SU-DHL-6 (cell line): ENCODE measurements around the gene CBX6.

Source experiments
- H2AFZ ChIP-seq: fragments of 200-600 bp; sonication (generic); 2 replicates; pipeline ENCODE4 v1.6.1; 2014; ENCODE audit warnings: low read depth, mild to moderate bottlenecking, moderate library complexity, mixed read lengths, antibody characterized with exemption, low read length; ENCODE audit not compliant: severe bottlenecking
- H3F3A ChIP-seq: fragments of 200-600 bp; shearing (Covaris generic); 2 replicates; pipeline ENCODE4 v1.6.0; 2016; ENCODE audit warnings: antibody characterized with exemption, mild to moderate bottlenecking; ENCODE audit not compliant: insufficient read depth
- H3K27ac ChIP-seq: fragments of 200-600 bp; sonication (generic); 2 replicates; pipeline ENCODE4 v1.5.1; 2016; ENCODE audit warnings: low read depth, mild to moderate bottlenecking, low read length, moderate library complexity, mixed read lengths
- H3K27me3 ChIP-seq: fragments of 200-600 bp; sonication (generic), shearing (Covaris generic); 2 replicates; pipeline ENCODE4 v1.6.0; 2014; ENCODE audit warnings: mild to moderate bottlenecking, low read length
- H3K36me3 ChIP-seq: fragments of 200-600 bp; sonication (generic); 2 replicates; pipeline ENCODE4 v1.6.1; 2014; ENCODE audit warnings: mild to moderate bottlenecking, low read length, mixed read lengths
- H3K4me2 ChIP-seq: fragments of 300-600, 200-600 bp; shearing (Covaris generic), sonication (generic); 2 replicates; pipeline ENCODE4 v1.6.0; 2014; ENCODE audit warnings: low read length, low read depth, mild to moderate bottlenecking; ENCODE audit not compliant: poor library complexity, severe bottlenecking
- H3K4me3 ChIP-seq: fragments of 200-600 bp; sonication (generic); 2 replicates; pipeline ENCODE4 v1.5.1; 2014; ENCODE audit warnings: antibody characterized with exemption, low read length, mild to moderate bottlenecking, mixed read lengths; ENCODE audit not compliant: insufficient read depth, poor library complexity, severe bottlenecking
- H3K79me2 ChIP-seq: fragments of 200-600 bp; sonication (generic); 2 replicates; pipeline ENCODE4 v1.6.1; 2014; ENCODE audit warnings: mild to moderate bottlenecking, low read length, moderate library complexity; ENCODE audit not compliant: insufficient read depth
- H3K9ac ChIP-seq: fragments of 200-600 bp; sonication (generic); 2 replicates; pipeline ENCODE4 v1.7.0; 2014; ENCODE audit warnings: mild to moderate bottlenecking, low read length
- H3K9me2 ChIP-seq: fragments of 200-600 bp; sonication (generic); replicated peaks from 2 replicates; pipeline ENCODE4 v1.6.1; 2014; ENCODE audit warnings: low read length; ENCODE audit not compliant: insufficient read depth
- H3K9me3 ChIP-seq: fragments of 200-600 bp; sonication (generic); 2 replicates; pipeline ENCODE4 v1.6.1; 2014; ENCODE audit warnings: low read length, mixed read lengths; ENCODE audit not compliant: insufficient read depth
- H4K20me1 ChIP-seq: fragments of 200-600 bp; sonication (generic); 2 replicates; pipeline ENCODE4 v1.6.1; 2014; ENCODE audit warnings: low read depth, mild to moderate bottlenecking, antibody characterized with exemption, low read length, moderate library complexity, mixed read lengths
- EZH2phosphoT487 ChIP-seq: fragments of 200-600 bp; sonication (generic), shearing (Covaris generic); conservative IDR thresholded peaks from 2 replicates; pipeline ENCODE4 v1.6.1; 2018; ENCODE audit warnings: mild to moderate bottlenecking, antibody characterized with exemption, low read length, moderate library complexity, mixed read lengths
- TF ChIP-seq, protein P1 (sequence below): fragments of 200-600 bp; sonication (generic); IDR thresholded peaks from one replicate; pipeline ENCODE4 v1.5.1; 2017; ENCODE audit warnings: antibody characterized with exemption, mild to moderate bottlenecking, low read length, moderate library complexity; ENCODE audit not compliant: insufficient read depth, poor library complexity, severe bottlenecking

The CBX6 gene

DNA sequence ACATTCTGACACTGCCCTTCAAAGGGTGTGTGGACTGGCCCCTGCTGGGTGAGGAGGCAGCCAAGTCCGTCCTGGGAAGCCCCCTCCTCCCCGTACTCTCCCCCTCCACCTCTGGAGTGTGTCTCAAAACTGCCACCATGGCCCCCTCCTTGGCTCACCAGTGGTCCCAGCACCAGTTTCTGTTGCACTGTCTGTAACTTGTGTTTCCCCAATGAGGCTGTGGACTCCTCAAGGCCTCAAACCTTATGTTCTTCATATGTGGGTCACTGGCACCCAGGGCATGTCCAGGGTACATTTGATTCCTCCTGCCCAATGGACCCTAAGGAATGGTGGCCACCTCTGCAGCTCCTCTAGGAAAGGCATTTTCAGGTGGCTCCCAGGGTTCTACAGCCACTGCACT is 21.6 kb downstream of the CBX6 start:
- Histone ChIP-seq H3K9ac (no peak overlapping the region), H3K27ac (no peak overlapping the region), H3K4me3 (no peak overlapping the region), H4K20me1 (no peaks in the 10 kb centered on the region), H2AFZ (no peak overlapping the region), H3K27me3 (no peaks in the 10 kb centered on the region), H3K79me2 (no peaks in the 10 kb centered on the region), H3K9me3 (no peaks in the 10 kb centered on the region), H3K36me3 (no peaks in the 10 kb centered on the region), H3F3A (no peaks in the 10 kb centered on the region), H3K9me2 (no peaks in the 10 kb centered on the region), H3K4me2 (no peak overlapping the region)
- TF ChIP-seq EZH2phosphoT487: no peak
- TF ChIP-seq, protein P1, sequence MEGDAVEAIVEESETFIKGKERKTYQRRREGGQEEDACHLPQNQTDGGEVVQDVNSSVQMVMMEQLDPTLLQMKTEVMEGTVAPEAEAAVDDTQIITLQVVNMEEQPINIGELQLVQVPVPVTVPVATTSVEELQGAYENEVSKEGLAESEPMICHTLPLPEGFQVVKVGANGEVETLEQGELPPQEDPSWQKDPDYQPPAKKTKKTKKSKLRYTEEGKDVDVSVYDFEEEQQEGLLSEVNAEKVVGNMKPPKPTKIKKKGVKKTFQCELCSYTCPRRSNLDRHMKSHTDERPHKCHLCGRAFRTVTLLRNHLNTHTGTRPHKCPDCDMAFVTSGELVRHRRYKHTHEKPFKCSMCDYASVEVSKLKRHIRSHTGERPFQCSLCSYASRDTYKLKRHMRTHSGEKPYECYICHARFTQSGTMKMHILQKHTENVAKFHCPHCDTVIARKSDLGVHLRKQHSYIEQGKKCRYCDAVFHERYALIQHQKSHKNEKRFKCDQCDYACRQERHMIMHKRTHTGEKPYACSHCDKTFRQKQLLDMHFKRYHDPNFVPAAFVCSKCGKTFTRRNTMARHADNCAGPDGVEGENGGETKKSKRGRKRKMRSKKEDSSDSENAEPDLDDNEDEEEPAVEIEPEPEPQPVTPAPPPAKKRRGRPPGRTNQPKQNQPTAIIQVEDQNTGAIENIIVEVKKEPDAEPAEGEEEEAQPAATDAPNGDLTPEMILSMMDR: no peak

DNA sequence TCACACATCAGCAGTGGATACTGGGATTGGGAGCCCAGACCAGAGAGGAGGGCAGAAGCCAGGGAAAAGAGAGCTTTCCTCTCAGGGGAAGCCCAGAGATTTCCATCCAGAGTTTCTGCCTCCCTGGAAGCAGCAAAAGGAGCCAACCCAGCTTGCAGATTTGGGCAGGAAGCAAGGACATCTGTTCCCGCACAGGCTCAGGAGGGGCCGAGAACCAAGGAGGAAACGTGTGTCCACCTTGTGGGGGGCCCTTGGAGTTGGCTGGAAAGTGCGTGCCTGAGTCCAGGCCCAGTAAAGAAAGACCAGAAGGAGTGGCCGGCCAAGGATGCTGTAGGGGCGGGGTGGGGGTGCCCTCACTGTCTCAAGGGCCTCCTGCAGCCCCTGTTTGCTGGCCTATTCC is 22.2 kb downstream of the CBX6 start:
- Histone ChIP-seq H3K9me2 (no peaks in the 10 kb centered on the region), H3F3A (no peaks in the 10 kb centered on the region), H3K27ac (no peak overlapping the region), H3K9ac (no peak overlapping the region), H3K36me3 (no peaks in the 10 kb centered on the region), H3K79me2 (no peaks in the 10 kb centered on the region), H4K20me1 (no peaks in the 10 kb centered on the region), H2AFZ (no peak overlapping the region), H3K9me3 (no peaks in the 10 kb centered on the region), H3K27me3 (no peaks in the 10 kb centered on the region), H3K4me3 (no peak overlapping the region), H3K4me2 (no peak overlapping the region)
- TF ChIP-seq, protein P1: no peak
- no peak for TF ChIP-seq EZH2phosphoT487

DNA sequence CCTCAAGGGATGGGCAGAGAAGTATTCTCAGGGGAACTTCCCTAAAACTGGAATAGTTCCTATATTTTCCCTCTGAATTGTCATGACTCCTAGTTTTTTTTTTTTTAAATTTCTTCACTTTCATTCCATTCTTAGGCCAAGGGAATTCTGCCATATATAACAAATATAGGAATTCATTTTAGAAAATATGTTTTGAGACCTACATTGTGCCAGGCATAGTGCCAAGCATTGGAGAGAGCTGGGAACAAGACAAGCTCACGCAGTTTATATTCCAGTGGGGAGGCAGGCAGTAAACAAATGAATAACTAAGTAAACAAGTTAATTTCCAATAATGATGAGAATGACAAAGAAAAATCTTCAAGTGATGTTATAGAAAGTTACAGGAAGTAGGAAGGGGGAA is 25.6 kb downstream of the CBX6 start:
- H4K20me1 ChIP-seq: no peaks in the 10 kb centered on the region
- TF ChIP-seq, protein P1: no peak
- no peak for TF ChIP-seq EZH2phosphoT487
- H3K9me3 ChIP-seq: no peaks in the 10 kb centered on the region
- no peaks in the 10 kb centered on the region for H3K27me3 ChIP-seq
- no peak overlapping the region for H3K4me3 ChIP-seq
- H3K79me2 ChIP-seq: no peaks in the 10 kb centered on the region
- H2AFZ ChIP-seq: no peak overlapping the region
- no peaks in the 10 kb centered on the region for H3K36me3 ChIP-seq
- H3F3A ChIP-seq: no peaks in the 10 kb centered on the region
- no peak overlapping the region for H3K27ac ChIP-seq
- no peak overlapping the region for H3K4me2 ChIP-seq
- no peak overlapping the region for H3K9ac ChIP-seq
- H3K9me2 ChIP-seq: no peaks in the 10 kb centered on the region
